Endothelial cell of umbilical vein (primary cell): Measurements from ENCODE around the gene SLC6A18. TPM values are rescaled to one million over a fixed set of nuclear protein-coding genes. Genes with fewer than 3 reads are reported as not detected.

Experiments used
- BruUV-seq: library from RNA; stranded (reverse); fragments of 400-500 nt; replicated peaks from 2 replicates; lab custom pipeline; 2021; lab: Mats Ljungman, UMichigan
- CTCF ChIA-PET: fragments of 300-600, 350-600 bp; sonication (Branson Sonifier 250); formaldehyde crosslinking; loops from one replicate; lab custom pipeline; 2021; ENCODE audit warnings: antibody characterized with exemption, inconsistent platforms; lab: Charles Lee
- POLR2A ChIA-PET: fragments of 300-600, 350-600 bp; sonication (Branson Sonifier 250); formaldehyde crosslinking; loops from one replicate; lab custom pipeline; 2021; ENCODE audit warnings: antibody characterized with exemption, inconsistent platforms; lab: Charles Lee
- DNase-seq: peaks from one replicate; pipeline ENCODE4 v3.0.0-alpha.2; 2011; ENCODE audit warnings: low read depth, low spot score
- FAIRE-seq: peaks from 2 replicates; lab custom pipeline; 2011; peaks lifted over from hg19 to GRCh38; lab: Jason Lieb, UNC
- H2AFZ ChIP-seq: 2 replicates; pipeline ENCODE4 v1.6.0; 2012; ENCODE audit warnings: low read depth, low read length, control low read depth, inconsistent platforms
- H3K27ac ChIP-seq: 2 replicates; pipeline ENCODE4 v1.5.1; 2011; ENCODE audit warnings: low read depth, mild to moderate bottlenecking, control low read depth, low read length, moderate library complexity; ENCODE audit not compliant: insufficient read depth
- H3K27me3 ChIP-seq, 2 experiments: 2 replicates each; pipeline versions ENCODE4 v1.6.0 to v1.6.1; 2011; ENCODE audit warnings: low read length in 2 of 2, mixed read lengths in 1 of 2; ENCODE audit not compliant: control insufficient read depth in 2 of 2, insufficient read depth in 2 of 2
- H3K36me3 ChIP-seq, 2 experiments: 2 replicates in 1 of 2; 3 replicates in 1 of 2; pipeline ENCODE4 v1.5.1; 2011; ENCODE audit warnings: low read length in 2 of 2, mild to moderate bottlenecking in 1 of 2, moderate library complexity in 1 of 2; ENCODE audit not compliant: control insufficient read depth in 2 of 2, insufficient read depth in 2 of 2; ENCODE audit errors: extremely low read depth in 1 of 2
- H3K4me1 ChIP-seq: 3 replicates; pipeline ENCODE4 v1.5.1; 2011; ENCODE audit warnings: mild to moderate bottlenecking, low read length; ENCODE audit not compliant: control insufficient read depth, insufficient read depth; ENCODE audit errors: extremely low read depth
- H3K4me2 ChIP-seq: 2 replicates; pipeline ENCODE4 v1.6.1; 2011; ENCODE audit warnings: low read length, control low read depth, mixed read lengths; ENCODE audit not compliant: insufficient read depth
- H3K4me3 ChIP-seq, 3 experiments: fragments of 200-600 bp in 1 of 3; sonication (generic), shearing (Covaris generic) in 1 of 3; replicated peaks in 1 of 3; 2 replicates each; pipeline ENCODE4 v1.5.1; 2011 to 2016; ENCODE audit warnings: control low read depth in 3 of 3, low read length in 3 of 3, mild to moderate bottlenecking in 2 of 3, inconsistent platforms in 1 of 3, low read depth in 1 of 3, moderate library complexity in 1 of 3; ENCODE audit not compliant: insufficient read depth in 1 of 3
- H3K79me2 ChIP-seq: 2 replicates; pipeline ENCODE4 v1.6.0; 2012; ENCODE audit warnings: low read length, inconsistent platforms; ENCODE audit not compliant: control insufficient read depth, insufficient read depth
- H3K9ac ChIP-seq: replicated peaks from 2 replicates; pipeline ENCODE3; 2011; ENCODE audit warnings: low read length, control low read depth; ENCODE audit not compliant: insufficient read depth; ENCODE audit errors: extremely low read depth
- H3K9me1 ChIP-seq: replicated peaks from 3 replicates; pipeline ENCODE4 v1.6.0; 2011; ENCODE audit warnings: mild to moderate bottlenecking, low read length; ENCODE audit not compliant: control insufficient read depth, insufficient read depth; ENCODE audit errors: extremely low read depth
- H3K9me3 ChIP-seq: replicated peaks from 2 replicates; pipeline ENCODE4 v1.5.1; 2012; ENCODE audit warnings: low read length, inconsistent platforms; ENCODE audit not compliant: control insufficient read depth, insufficient read depth
- H4K20me1 ChIP-seq: replicated peaks from 2 replicates; pipeline ENCODE3; 2011; ENCODE audit warnings: mild to moderate bottlenecking, low read length; ENCODE audit not compliant: control insufficient read depth, insufficient read depth; ENCODE audit errors: extremely low read depth
- CTCF ChIP-seq, 2 donors: IDR thresholded peaks; 1 replicate in 1 of 2; 2 replicates in 1 of 2; pipeline ENCODE4 v1.5.1; 2011; ENCODE audit warnings: low read length in 2 of 2, mild to moderate bottlenecking in 2 of 2, moderate library complexity in 2 of 2, control low read depth in 1 of 2, inconsistent platforms in 1 of 2, low read depth in 1 of 2; ENCODE audit not compliant: insufficient read depth in 1 of 2; ENCODE audit errors: extremely low read depth in 1 of 2
- EZH2 ChIP-seq: IDR thresholded peaks from 2 replicates; pipeline ENCODE4 v1.6.1; 2012; ENCODE audit warnings: borderline replicate concordance, low read depth, mild to moderate bottlenecking, moderate library complexity, low read length, inconsistent platforms; ENCODE audit not compliant: severe bottlenecking
- FOS ChIP-seq: IDR thresholded peaks from 2 replicates; pipeline ENCODE4 v1.6.1; 2011; ENCODE audit warnings: mild to moderate bottlenecking, low read length, moderate library complexity, borderline replicate concordance; ENCODE audit not compliant: insufficient read depth
- GATA2 ChIP-seq: IDR thresholded peaks from 2 replicates; pipeline ENCODE4 v1.7.0; 2011; ENCODE audit warnings: low read depth, mild to moderate bottlenecking, moderate library complexity, mixed read lengths, low read length; ENCODE audit not compliant: insufficient read length, insufficient read depth
- JUN ChIP-seq: IDR thresholded peaks from 2 replicates; pipeline ENCODE4 v1.6.1; 2011; ENCODE audit warnings: borderline replicate concordance, low read depth; ENCODE audit not compliant: insufficient read length, insufficient read depth
- MAX ChIP-seq: IDR thresholded peaks from 2 replicates; pipeline ENCODE4 v1.6.1; 2011; ENCODE audit not compliant: insufficient read depth, insufficient read length
- POLR2A ChIP-seq: IDR thresholded peaks from 2 replicates; pipeline ENCODE4 v1.6.1; 2012; ENCODE audit warnings: low read depth, mild to moderate bottlenecking, control low read depth, low read length
- POLR2AphosphoS5 ChIP-seq: IDR thresholded peaks from 2 replicates; pipeline ENCODE4 v1.6.1; 2012; ENCODE audit warnings: low read depth, mild to moderate bottlenecking, control low read depth, low read length, moderate library complexity; ENCODE audit not compliant: insufficient read depth
- dilution Hi-C: fragments of 300-500 bp; cut with MboI; formaldehyde crosslinking; loops from one replicate; pipeline ENCODE4 v1.15.0; 2019; ENCODE audit warnings: low sequenced_read_pairs; ENCODE audit not compliant: extremely low pct_ligation_motif_present
- intact Hi-C: fragments of 100-400 bp; cut with micrococcal nuclease; formaldehyde crosslinking; loops from one replicate; pipeline ENCODE4 v1.10.0; 2022
- polyA plus RNA-seq, 4 experiments: library from polyadenylated mRNA; depleted of rRNA in 3 of 4; stranded (reverse) in 3 of 4; unstranded in 1 of 4; fragments of >200 nt; gene quantifications; 2 replicates each; pipeline versions ENCODE4 v1.2.1 to v1.2.3, GENCODE V29; 2011 to 2012; ENCODE audit warnings: missing spikeins in 1 of 4
- total RNA-seq: library from RNA; stranded (reverse); gene quantifications from 2 replicates; pipeline ENCODE4 v1.2.3, GENCODE V29; 2021

SLC6A18 gene
- total and polyA plus RNA-seq, 2 donors (not counting 3 experiments of a cell fraction or from before 2014, with no cell fraction given): not detected

GRCh38 chr5:1202798-1203185 is 22.4 kb upstream of the SLC6A18 start:
- DNase-seq (no peak), FAIRE-seq (no peak)
- Histone ChIP-seq H3K4me1 (no peaks in the 10 kb centered on the region), H4K20me1 (no peaks in the 10 kb centered on the region), H3K27ac (no peak overlapping the region), H3K9me1 (no peaks in the 10 kb centered on the region), H3K79me2 (no peaks in the 10 kb centered on the region), H3K9ac (no peak overlapping the region), H2AFZ (no peak overlapping the region), H3K27me3 (no peaks in the 10 kb centered on the region), H3K4me3 (no peak overlapping the region), H3K36me3 (no peaks in the 10 kb centered on the region), H3K9me3 (no peaks in the 10 kb centered on the region), H3K4me2 (no peak overlapping the region)
- intact Hi-C loops (no loop called here), dilution Hi-C loops (no loop called here)
- ChIA-PET POLR2A (no interaction called here), CTCF (no interaction called here)
- no TSS peak for BruUV-seq
- TF ChIP-seq POLR2AphosphoS5 (no peak), EZH2 (no peak), FOS (no peak)

GRCh38 chr5:1203311-1203967 is 21.7 kb upstream of the SLC6A18 start:
- no peak overlapping the region for H3K4me3 ChIP-seq
- no TSS peak for BruUV-seq
- POLR2A ChIA-PET: no interaction called here
- intact Hi-C loops: no loop called here
- dilution Hi-C loops: no loop called here
- no peaks in the 10 kb centered on the region for H3K9me3 ChIP-seq
- no peaks in the 10 kb centered on the region for H3K4me1 ChIP-seq
- no peak for DNase-seq
- H3K27ac ChIP-seq: no peak overlapping the region
- no peak overlapping the region for H2AFZ ChIP-seq
- no peaks in the 10 kb centered on the region for H3K9me1 ChIP-seq
- H4K20me1 ChIP-seq: no peaks in the 10 kb centered on the region
- no peak overlapping the region for H3K9ac ChIP-seq
- CTCF ChIA-PET: interaction anchor here (0.7 kb wide), 1 partner anchor 249 kb away, joined by 3 read pairs; no protein-coding TSS in a partner anchor
- no peak overlapping the region for H3K4me2 ChIP-seq
- no peak for TF ChIP-seq GATA2
- no peak for TF ChIP-seq FOS
- TF ChIP-seq POLR2A: no peak
- TF ChIP-seq MAX: no peak
- no peak for TF ChIP-seq CTCF (IDR thresholded peaks at IDR 0.05; ENCODE audit: extremely low read depth in 1 of 2, insufficient read depth in 1 of 2, low read depth in 1 of 2, low read length in 2 of 2)
- no peak for TF ChIP-seq JUN
- no peak for TF ChIP-seq POLR2AphosphoS5
- FAIRE-seq: no peak
- no peaks in the 10 kb centered on the region for H3K36me3 ChIP-seq
- H3K27me3 ChIP-seq: no peaks in the 10 kb centered on the region
- no peaks in the 10 kb centered on the region for H3K79me2 ChIP-seq
